Activated T-cell treated with anti-CD3 and anti-CD28 coated beads for 24 hours (primary cell): Measurements from ENCODE around the gene AMY2B.
"Not testable (repeated sequence)": the region's sequence is repeated elsewhere in the genome, so short reads cannot be mapped to it uniquely, and the experiment has no call there.

ENCODE experiments used
- DNase-seq: peaks from one replicate; pipeline ENCODE4 v3.0.0-alpha.2; 2020; ENCODE audit warnings: low read depth

Gene AMY2B

GRCh38 chr1:103571289-103571688 lies at the start of gene AMY2B:
Gene AMY2B (plus strand): TSS chr1:103571589. CDS start chr1:103571603, 14 bp downstream.
- not testable (repeated sequence) for DNase-seq

GRCh38 chr1:103523346-103523745 lies 48.0 kb upstream of the AMY2B start:
- no peak for DNase-seq

GRCh38 chr1:103525114-103525606 lies 46.2 kb upstream of the AMY2B start:
- no peak for DNase-seq

GRCh38 chr1:103525607-103526507 lies 45.5 kb upstream of the AMY2B start, which contains the start of gene RNPC3:
Gene RNPC3 (plus strand): TSS chr1:103525699. CDS start chr1:103526071, 372 bp downstream.
- DNase-seq = peak; percentile 79

GRCh38 chr1:103527331-103527730 lies 44.1 kb upstream of the AMY2B start:
- no peak for DNase-seq

- peak; percentile 49 for DNase-seq
These were observed 41.6 kb upstream of the AMY2B start for GRCh38 chr1:103529746-103530145.

GRCh38 chr1:103538226-103538625 lies 33.2 kb upstream of the AMY2B start:
- DNase-seq = no peak

GRCh38 chr1:103541431-103541830 lies 30.0 kb upstream of the AMY2B start:
- DNase-seq = no peak

GRCh38 chr1:103546496-103546895 lies 24.9 kb upstream of the AMY2B start:
- no peak for DNase-seq

GRCh38 chr1:103547840-103548239 lies 23.5 kb upstream of the AMY2B start:
- DNase-seq = no peak

- no peak for DNase-seq
These were observed 11.0 kb upstream of the AMY2B start for GRCh38 chr1:103560427-103560826.

- not testable (repeated sequence) for DNase-seq
These were observed 10.3 kb upstream of the AMY2B start for GRCh38 chr1:103561124-103561523.

- DNase-seq = no peak
These were observed 9.6 kb upstream of the AMY2B start for GRCh38 chr1:103561643-103562395.

GRCh38 chr1:103563056-103563455 lies 8.3 kb upstream of the AMY2B start:
- DNase-seq = no peak

- DNase-seq = no peak
These were observed 1.9 kb upstream of the AMY2B start for GRCh38 chr1:103569493-103569892.

- DNase-seq = no peak
These were observed 4.7 kb downstream of the AMY2B start for GRCh38 chr1:103576065-103576464.

- not testable (repeated sequence) for DNase-seq
These were observed 5.4 kb downstream of the AMY2B start for GRCh38 chr1:103576784-103577183.

GRCh38 chr1:103582464-103582863 lies 11.1 kb downstream of the AMY2B start:
- DNase-seq = no peak

GRCh38 chr1:103583887-103584286 lies 12.5 kb downstream of the AMY2B start:
- DNase-seq = no peak

GRCh38 chr1:103584537-103584936 lies 13.1 kb downstream of the AMY2B start:
- DNase-seq = no peak

GRCh38 chr1:103602740-103603139 lies 31.4 kb downstream of the AMY2B start:
- not testable (repeated sequence) for DNase-seq

GRCh38 chr1:103616362-103616761 lies 45.0 kb downstream of the AMY2B start:
- DNase-seq = no peak

- DNase-seq = not testable (repeated sequence)
These were observed 45.6 kb downstream of the AMY2B start, which contains the start of gene AMY2A for GRCh38 chr1:103616994-103617477. Gene AMY2A (plus strand): TSS chr1:103617427. CDS start chr1:103617441, 14 bp downstream.
